Transverse colon (tissue), 4 donors: ENCODE data around the gene NOTCH2.

Experiments used
- POLR2AphosphoS5 ChIP-seq, 3 donors: sonication (generic); formaldehyde crosslinking; IDR thresholded peaks; one replicate each; pipeline ENCODE4 v1.6.1; 2016; ENCODE audit warnings: antibody characterized with exemption in 3 of 3
- TF ChIP-seq, protein P1 (sequence below), 5 experiments: fragments of 200-600 bp in 3 of 5; fragments of 450-650 bp in 2 of 5; sonication (generic) in 3 of 5; IDR thresholded peaks; 1 replicate in 2 of 5; 2 replicates in 3 of 5; pipeline ENCODE4 v1.5.1; 2016 to 2017; ENCODE audit warnings: antibody characterized with exemption in 5 of 5, inconsistent platforms in 3 of 5, mild to moderate bottlenecking in 2 of 5, moderate library complexity in 1 of 5

DNA sequence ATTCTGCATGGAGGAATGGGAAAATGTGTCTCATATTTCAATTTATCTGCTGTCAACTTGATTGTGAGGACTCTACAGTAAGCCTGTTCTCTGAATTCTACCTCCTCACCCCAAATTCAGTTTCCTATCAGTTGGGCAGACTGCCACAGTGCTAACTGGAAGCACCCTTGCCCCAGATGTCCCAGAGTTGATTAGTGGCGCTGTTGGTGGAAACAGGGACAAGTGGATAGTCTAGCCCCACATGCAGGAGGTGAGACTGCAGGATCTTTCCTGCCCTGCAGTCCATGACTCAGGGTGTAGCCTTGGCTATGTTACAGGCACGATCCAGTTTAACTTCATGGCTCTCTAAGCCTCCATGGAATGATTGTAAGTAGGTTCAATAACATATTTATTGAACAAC is 195.3 kb downstream of the NOTCH2 start:
- TF ChIP-seq POLR2AphosphoS5 (IDR thresholded peaks at IDR 0.05): no peak
- TF ChIP-seq, protein P1, sequence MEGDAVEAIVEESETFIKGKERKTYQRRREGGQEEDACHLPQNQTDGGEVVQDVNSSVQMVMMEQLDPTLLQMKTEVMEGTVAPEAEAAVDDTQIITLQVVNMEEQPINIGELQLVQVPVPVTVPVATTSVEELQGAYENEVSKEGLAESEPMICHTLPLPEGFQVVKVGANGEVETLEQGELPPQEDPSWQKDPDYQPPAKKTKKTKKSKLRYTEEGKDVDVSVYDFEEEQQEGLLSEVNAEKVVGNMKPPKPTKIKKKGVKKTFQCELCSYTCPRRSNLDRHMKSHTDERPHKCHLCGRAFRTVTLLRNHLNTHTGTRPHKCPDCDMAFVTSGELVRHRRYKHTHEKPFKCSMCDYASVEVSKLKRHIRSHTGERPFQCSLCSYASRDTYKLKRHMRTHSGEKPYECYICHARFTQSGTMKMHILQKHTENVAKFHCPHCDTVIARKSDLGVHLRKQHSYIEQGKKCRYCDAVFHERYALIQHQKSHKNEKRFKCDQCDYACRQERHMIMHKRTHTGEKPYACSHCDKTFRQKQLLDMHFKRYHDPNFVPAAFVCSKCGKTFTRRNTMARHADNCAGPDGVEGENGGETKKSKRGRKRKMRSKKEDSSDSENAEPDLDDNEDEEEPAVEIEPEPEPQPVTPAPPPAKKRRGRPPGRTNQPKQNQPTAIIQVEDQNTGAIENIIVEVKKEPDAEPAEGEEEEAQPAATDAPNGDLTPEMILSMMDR (IDR thresholded peaks at IDR 0.05): no peak
